HG03097 (cell line): ENCODE data around the gene TRIM44.
"Not testable (repeated sequence)": the region's sequence is repeated elsewhere in the genome, so short reads cannot be mapped to it uniquely, and the experiment has no call there.

Experiments
- ATAC-seq: cut with Tn5 transposase; IDR thresholded peaks from one replicate; pipeline ENCODE4 v1.9.1; 2021; ENCODE audit not compliant: unreplicated experiment, low FRiP score

TRIM44 gene

GRCh38 chr11:35845860-35846259, 183.3 kb downstream of the TRIM44 start:
- no peak for ATAC-seq

- ATAC-seq: no peak
Measured at GRCh38 chr11:35846874-35847273, 184.3 kb downstream of the TRIM44 start.

DNA sequence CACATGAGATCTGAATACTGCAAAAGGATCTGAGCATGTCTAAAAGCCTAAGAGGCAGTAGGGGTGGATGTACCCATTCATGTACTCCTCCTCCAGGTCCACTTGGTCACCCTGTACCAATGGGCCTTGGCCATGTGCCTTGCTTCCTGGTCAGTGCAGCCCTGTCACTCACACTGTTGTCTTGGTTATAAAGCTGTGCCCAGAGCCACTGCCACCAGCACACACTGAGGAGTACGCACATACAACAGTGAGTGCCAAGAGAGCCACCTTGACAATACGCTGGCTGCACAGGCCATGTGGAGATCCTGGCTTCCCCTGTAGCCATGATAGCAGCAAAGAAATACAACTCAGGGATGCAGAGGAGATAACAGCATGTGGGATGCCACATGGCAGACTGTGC, 184.9 kb downstream of the TRIM44 start:
- ATAC-seq: no peak

- ATAC-seq: no peak
Measured at GRCh38 chr11:35848616-35849015, 186.0 kb downstream of the TRIM44 start.

DNA sequence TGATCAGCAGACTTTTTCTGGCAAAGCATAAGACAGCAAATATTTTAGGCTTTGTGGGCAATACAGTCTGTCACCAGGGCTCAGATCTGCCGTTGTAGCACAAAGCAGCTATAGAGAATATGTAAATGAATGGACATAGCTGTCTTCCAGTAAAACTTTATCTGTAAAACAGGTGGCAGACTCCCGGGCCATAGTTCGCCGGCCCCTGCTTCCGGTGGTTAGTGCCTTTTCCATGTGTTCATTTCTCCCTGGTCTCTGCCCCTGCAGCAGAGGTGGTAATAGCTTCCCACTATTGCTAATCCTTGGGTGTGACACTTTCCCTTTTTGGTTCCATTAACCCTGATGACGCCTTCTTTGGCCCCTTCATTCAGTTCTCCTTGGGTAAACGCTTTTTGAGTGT, 187.6 kb downstream of the TRIM44 start:
- ATAC-seq: no peak

DNA sequence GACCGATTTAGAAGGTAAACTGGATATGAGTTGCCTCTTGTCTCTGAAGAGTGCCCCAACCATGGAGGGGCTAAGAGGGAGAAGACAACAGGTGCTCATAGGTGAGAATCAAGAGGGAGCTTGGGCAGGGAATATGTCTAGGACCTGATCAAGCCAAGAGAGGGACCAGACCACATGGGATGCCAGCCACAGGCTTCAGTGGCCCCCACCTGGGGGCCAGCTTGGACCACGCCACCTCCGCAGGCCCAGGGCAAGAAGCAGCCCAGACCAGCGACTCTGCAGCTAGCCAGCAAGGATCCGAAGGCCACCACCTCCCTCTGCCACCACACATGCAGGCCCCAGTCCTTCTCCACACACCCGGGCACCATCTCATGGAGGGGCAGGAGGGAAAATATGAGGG, 188.8 kb downstream of the TRIM44 start:
- ATAC-seq: no peak

- no peak for ATAC-seq
Measured at GRCh38 chr11:35852056-35852455, 189.5 kb downstream of the TRIM44 start.

DNA sequence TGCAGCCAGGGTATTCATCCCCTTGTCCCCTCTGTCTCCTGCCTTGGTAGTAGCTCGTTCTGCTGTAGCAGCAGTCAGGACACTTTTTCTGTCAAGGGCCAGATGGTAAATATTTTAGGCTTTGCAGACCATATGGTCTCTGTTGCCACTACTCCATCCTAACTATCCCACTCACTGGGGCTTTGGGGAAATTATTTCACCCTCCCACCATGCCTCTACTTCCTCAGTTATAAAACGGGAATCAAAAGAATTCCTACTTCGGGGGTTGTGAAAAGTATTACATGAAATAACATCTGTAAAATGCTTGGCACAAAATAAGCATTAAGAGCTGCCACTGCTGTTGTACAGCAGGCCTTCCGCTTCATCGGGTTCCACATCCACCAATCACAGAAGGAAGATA, 191.4 kb downstream of the TRIM44 start:
- no peak for ATAC-seq

DNA sequence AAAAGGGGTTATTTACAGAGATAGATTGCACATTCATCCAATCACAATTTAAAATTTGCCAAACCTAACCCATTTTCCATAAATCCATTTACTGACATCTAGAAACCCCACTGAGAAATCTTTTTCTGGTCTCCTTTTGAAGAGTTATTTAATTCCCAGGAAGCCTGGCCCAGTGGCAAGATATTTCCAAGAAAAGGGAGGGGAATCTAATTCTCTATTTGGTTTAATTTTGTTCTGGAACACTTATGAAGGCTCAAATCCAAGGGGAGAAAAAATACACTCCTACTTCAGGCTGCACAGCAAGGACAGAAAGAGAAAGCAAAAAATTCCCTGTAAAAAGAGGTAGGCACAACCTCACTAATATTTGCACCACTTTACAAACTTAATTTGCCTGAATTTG, 193.1 kb downstream of the TRIM44 start:
- ATAC-seq: no peak

DNA sequence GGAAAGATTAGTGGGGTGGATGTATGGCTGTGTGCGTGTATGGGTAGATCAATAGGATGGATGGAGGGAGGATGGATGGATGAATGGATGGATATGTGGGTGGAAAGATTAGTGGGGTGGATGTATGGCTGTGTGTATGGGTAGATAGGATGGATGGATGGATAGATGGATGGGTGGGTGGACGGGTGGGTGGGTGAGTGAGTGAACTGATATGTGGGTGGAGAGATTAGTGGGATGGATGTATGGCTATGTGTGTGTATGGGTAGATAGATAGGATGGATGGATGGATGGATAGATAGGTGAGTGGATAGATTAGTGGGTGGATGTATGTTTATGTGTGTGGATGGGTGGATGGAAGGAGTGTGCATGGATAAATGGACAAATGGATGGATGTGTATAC, 193.7 kb downstream of the TRIM44 start:
- ATAC-seq: no peak

GRCh38 chr11:35856756-35857155, 194.2 kb downstream of the TRIM44 start:
- no peak for ATAC-seq

GRCh38 chr11:35857922-35858321, 195.3 kb downstream of the TRIM44 start:
- ATAC-seq: no peak

- no peak for ATAC-seq
Measured at GRCh38 chr11:35859301-35859700, 196.7 kb downstream of the TRIM44 start.

DNA sequence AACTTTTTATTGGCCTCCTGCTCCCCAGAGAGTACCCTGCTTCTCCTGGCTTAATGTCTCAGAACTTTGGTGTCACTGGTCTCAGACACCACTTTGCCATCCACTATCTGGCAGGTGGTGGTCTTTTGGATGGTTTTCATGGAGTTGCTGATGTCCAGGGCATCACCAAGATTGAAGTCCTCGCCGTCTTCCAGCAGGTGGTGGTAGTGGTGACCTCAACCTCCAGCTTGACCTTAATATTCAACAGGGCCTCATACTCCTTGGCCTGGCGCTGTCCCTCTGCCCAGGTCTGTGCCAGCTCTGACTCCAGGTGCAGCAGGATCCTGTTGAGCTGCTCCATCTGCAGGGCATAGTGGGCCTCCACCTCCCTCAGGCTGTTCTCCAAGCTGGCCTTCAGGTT, 197.6 kb downstream of the TRIM44 start:
- ATAC-seq: not testable (repeated sequence)

- no peak for ATAC-seq
Measured at GRCh38 chr11:35861191-35861590, 198.6 kb downstream of the TRIM44 start.

DNA sequence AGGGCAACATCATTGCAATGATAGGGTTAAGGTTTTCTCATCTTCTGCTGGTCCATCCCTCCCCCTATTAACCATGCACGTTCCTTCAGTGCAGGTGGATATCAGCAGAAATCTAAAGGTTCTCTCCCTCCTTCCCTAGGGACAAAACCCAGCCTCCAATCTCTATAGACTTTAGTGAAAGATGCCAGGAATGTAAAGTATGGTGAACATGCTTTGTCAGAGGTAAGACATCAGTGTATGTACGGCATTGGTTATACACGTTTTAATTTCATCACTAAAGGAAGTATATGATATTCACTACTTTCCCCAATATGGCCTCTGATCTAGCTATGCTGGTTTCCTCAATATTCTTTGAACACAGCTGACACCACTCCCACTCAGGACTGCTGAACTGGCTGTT, 200.1 kb downstream of the TRIM44 start:
- ATAC-seq: no peak

GRCh38 chr11:35864131-35864530, 201.6 kb downstream of the TRIM44 start:
- ATAC-seq: no peak

DNA sequence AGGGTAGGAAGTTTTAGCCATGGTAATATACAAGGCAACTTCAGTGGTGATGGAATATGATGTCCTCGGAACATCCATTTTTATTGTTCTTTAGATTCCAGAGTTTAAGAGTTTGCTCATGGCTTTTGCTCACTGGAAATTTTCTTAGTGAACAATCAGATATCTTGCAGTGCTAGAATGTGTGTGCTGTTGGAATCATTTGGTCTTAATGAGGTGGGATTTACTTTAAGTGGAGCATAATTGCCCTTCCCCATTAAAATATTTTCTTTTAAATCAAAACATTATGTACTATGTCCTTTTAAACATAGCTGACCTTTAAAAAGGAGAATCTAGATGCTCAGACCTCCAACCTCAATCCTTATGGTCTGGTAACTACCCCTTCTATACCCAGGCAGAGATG, 204.0 kb downstream of the TRIM44 start:
- ATAC-seq: no peak
